NCI-H2227 treated with DMSO at 0.1 percent for 48 hours (cell line): ENCODE measurements around the gene STPG1.

Source experiments
- DNase-seq: peaks from one replicate; lab custom pipeline; 2025; lab: John Stamatoyannopoulos, UW

The STPG1 gene

GRCh38 chr1:24426744-24427544 is 13.4 kb upstream of the STPG1 start:
- peak; percentile 65 for DNase-seq

- no peak for DNase-seq
Measured at GRCh38 chr1:24425922-24426321, 12.3 kb upstream of the STPG1 start.

GRCh38 chr1:24425441-24425840 is 11.9 kb upstream of the STPG1 start:
- peak; percentile 89 for DNase-seq

- DNase-seq, result no peak
Measured at GRCh38 chr1:24424990-24425389, 11.4 kb upstream of the STPG1 start.

- no peak for DNase-seq
Measured at GRCh38 chr1:24424207-24424606, 10.6 kb upstream of the STPG1 start.

- no peak for DNase-seq
Measured at GRCh38 chr1:24421502-24421901, 7.9 kb upstream of the STPG1 start.

- DNase-seq, result no peak
Measured at GRCh38 chr1:24420547-24420946, 7.0 kb upstream of the STPG1 start.

GRCh38 chr1:24418898-24419628 is 5.5 kb upstream of the STPG1 start:
- DNase-seq, result peak; percentile 83

- DNase-seq, result no peak
Measured at GRCh38 chr1:24417681-24418080, 4.1 kb upstream of the STPG1 start.

- no peak for DNase-seq
Measured at GRCh38 chr1:24416666-24417391, 3.2 kb upstream of the STPG1 start.

GRCh38 chr1:24415910-24416665 is 2.5 kb upstream of the STPG1 start:
- no peak for DNase-seq

GRCh38 chr1:24415334-24415909 is 1.8 kb upstream of the STPG1 start, which contains the start of gene NIPAL3:
TSS of gene NIPAL3 (plus strand) at chr1:24415802. CDS start at chr1:24419548, 3,746 bp downstream.
- DNase-seq, result peak; percentile 98

- DNase-seq, result no peak
Measured at GRCh38 chr1:24414775-24415333, 1.3 kb upstream of the STPG1 start.

- no peak for DNase-seq
Measured at GRCh38 chr1:24412408-24412807, 1.2 kb downstream of the STPG1 start.

GRCh38 chr1:24411963-24412362 is 1.6 kb downstream of the STPG1 start:
- DNase-seq, result no peak

- no peak for DNase-seq
Measured at GRCh38 chr1:24410750-24411149, 2.8 kb downstream of the STPG1 start.

- DNase-seq, result no peak
Measured at GRCh38 chr1:24409535-24409934, 4.0 kb downstream of the STPG1 start.

GRCh38 chr1:24406788-24407187 is 6.8 kb downstream of the STPG1 start:
- no peak for DNase-seq

GRCh38 chr1:24403806-24404205 is 9.8 kb downstream of the STPG1 start:
- DNase-seq, result no peak

GRCh38 chr1:24400065-24400464 is 13.5 kb downstream of the STPG1 start:
- no peak for DNase-seq

- no peak for DNase-seq
Measured at GRCh38 chr1:24393892-24394291, 19.7 kb downstream of the STPG1 start.
